Stimulated activated CD4-positive, alpha-beta T cell treated with anti-CD3 and anti-CD28 coated beads, Interleukin-12 subunit alpha, Interleukin-12 subunit beta, amount 100 ng/mL, for 4 hours (primary cell): Measurements from ENCODE around the gene TCHH.
"Not testable (repeated sequence)": the region's sequence is repeated elsewhere in the genome, so short reads cannot be mapped to it uniquely, and the experiment has no call there.

Experiments
- DNase-seq: peaks from one replicate; pipeline ENCODE4 v3.0.0-alpha.2; 2020

TCHH gene

GRCh38 chr1:152115344-152115743 is at the start of gene TCHH:
Gene TCHH, minus strand, starts transcription at chr1:152115444. Its CDS starts 1,364 bp downstream, at chr1:152114080.
- DNase-seq, result no peak

- no peak for DNase-seq
Measured at GRCh38 chr1:152164517-152165136, 49.4 kb upstream of the TCHH start.

GRCh38 chr1:152162792-152163463 is 47.7 kb upstream of the TCHH start:
- no peak for DNase-seq

GRCh38 chr1:152160576-152160975 is 45.3 kb upstream of the TCHH start:
- no peak for DNase-seq

- no peak for DNase-seq
Measured at GRCh38 chr1:152159144-152159543, 43.9 kb upstream of the TCHH start, which contains the start of gene RPTN. Gene RPTN, minus strand, starts transcription at chr1:152159228. Its CDS starts 1,339 bp downstream, at chr1:152157889.

GRCh38 chr1:152153996-152154395 is 38.8 kb upstream of the TCHH start:
- no peak for DNase-seq

GRCh38 chr1:152151646-152152045 is 36.4 kb upstream of the TCHH start:
- DNase-seq, result no peak

- DNase-seq, result no peak
Measured at GRCh38 chr1:152148981-152149380, 33.7 kb upstream of the TCHH start.

- no peak for DNase-seq
Measured at GRCh38 chr1:152148051-152148450, 32.8 kb upstream of the TCHH start.

- no peak for DNase-seq
Measured at GRCh38 chr1:152145769-152146168, 30.5 kb upstream of the TCHH start.

- DNase-seq, result not testable (repeated sequence)
Measured at GRCh38 chr1:152144674-152145183, 29.5 kb upstream of the TCHH start.

GRCh38 chr1:152143150-152143887 is 28.1 kb upstream of the TCHH start:
- DNase-seq, result no peak

- DNase-seq, result no peak
Measured at GRCh38 chr1:152141971-152142584, 26.8 kb upstream of the TCHH start.

GRCh38 chr1:152137215-152137614 is 22.0 kb upstream of the TCHH start:
- DNase-seq, result no peak

GRCh38 chr1:152130186-152130585 is 14.9 kb upstream of the TCHH start:
- no peak for DNase-seq

GRCh38 chr1:152127673-152128072 is 12.4 kb upstream of the TCHH start:
- DNase-seq, result no peak

GRCh38 chr1:152125834-152126443 is 10.7 kb upstream of the TCHH start:
- no peak for DNase-seq

- DNase-seq, result no peak
Measured at GRCh38 chr1:152118915-152119314, 3.7 kb upstream of the TCHH start.

GRCh38 chr1:152112885-152113432 is 2.3 kb downstream of the TCHH start:
- DNase-seq, result no peak

- no peak for DNase-seq
Measured at GRCh38 chr1:152112101-152112884, 3.0 kb downstream of the TCHH start.

GRCh38 chr1:152111515-152111968 is 3.7 kb downstream of the TCHH start:
- DNase-seq, result peak; percentile 26
